Activated CD8-positive, alpha-beta memory T cell treated with anti-CD3 and anti-CD28 coated beads for 1 hour (primary cell): ENCODE measurements around the gene ZC3H18.

ENCODE experiments used
- DNase-seq, 2 donors: peaks; one replicate each; pipeline ENCODE4 v3.0.0-alpha.2; 2020; ENCODE audit warnings: low read depth in 1 of 2; ENCODE audit errors: extremely low read depth in 1 of 2

Gene ZC3H18

GRCh38 chr16:88619859-88620815 lies 49.9 kb downstream of the ZC3H18 start:
- peak; percentile 40 to 72 for DNase-seq

- no peak for DNase-seq
Observed at GRCh38 chr16:88622125-88622524, 51.9 kb downstream of the ZC3H18 start.

- DNase-seq, result no peak
Observed at GRCh38 chr16:88622866-88623265, 52.7 kb downstream of the ZC3H18 start.

GRCh38 chr16:88623858-88624257 lies 53.7 kb downstream of the ZC3H18 start:
- no peak for DNase-seq

- DNase-seq, result no peak
Observed at GRCh38 chr16:88624481-88624880, 54.3 kb downstream of the ZC3H18 start.

- DNase-seq, result no peak
Observed at GRCh38 chr16:88624977-88625576, 54.9 kb downstream of the ZC3H18 start.

- no peak for DNase-seq
Observed at GRCh38 chr16:88626646-88627045, 56.4 kb downstream of the ZC3H18 start.

- DNase-seq, result no peak
Observed at GRCh38 chr16:88627531-88628411, 57.6 kb downstream of the ZC3H18 start.

GRCh38 chr16:88628512-88628974 lies 58.3 kb downstream of the ZC3H18 start:
- no peak for DNase-seq

GRCh38 chr16:88629835-88630234 lies 59.6 kb downstream of the ZC3H18 start:
- no peak for DNase-seq

- no peak for DNase-seq
Observed at GRCh38 chr16:88630433-88630832, 60.2 kb downstream of the ZC3H18 start.

GRCh38 chr16:88630941-88631340 lies 60.7 kb downstream of the ZC3H18 start:
- no peak for DNase-seq

GRCh38 chr16:88631384-88631783 lies 61.2 kb downstream of the ZC3H18 start:
- DNase-seq, result no peak

- no peak for DNase-seq
Observed at GRCh38 chr16:88631920-88632586, 61.9 kb downstream of the ZC3H18 start.

- no peak for DNase-seq
Observed at GRCh38 chr16:88632587-88632930, 62.4 kb downstream of the ZC3H18 start.

- peak; percentile 25 to 35 for DNase-seq
Observed at GRCh38 chr16:88633684-88634140, 63.5 kb downstream of the ZC3H18 start.

GRCh38 chr16:88634141-88634993 lies 64.2 kb downstream of the ZC3H18 start:
- DNase-seq, result peak; percentile 13 to 53

- no peak for DNase-seq
Observed at GRCh38 chr16:88634994-88635670, 64.9 kb downstream of the ZC3H18 start.
